ENCODE measurements around the gene INSL3.

- TF ChIP-seq TAF1 (IDR thresholded peaks at IDR 0.05; ENCODE audit: low read depth) (no peak), CTCF (IDR thresholded peaks at IDR 0.05; ENCODE audit: poor library complexity, severe bottlenecking) (no peak), EP300 (conservative IDR thresholded peaks at IDR 0.05; ENCODE audit: poor library complexity, severe bottlenecking) (no peak), SMC3 (conservative IDR thresholded peaks at IDR 0.05; ENCODE audit: poor library complexity) (no peak), EZH2 (IDR thresholded peaks at IDR 0.05; ENCODE audit: borderline replicate concordance, insufficient read depth, low read length, poor library complexity, severe bottlenecking) (no peak), POLR2AphosphoS5 (IDR thresholded peaks at IDR 0.05) (no peak)
Observed at GRCh38 chr19:17824339-17824738, 3.0 kb upstream of the INSL3 start.
